Activated B cell treated with CpG ODN at 0.5 μM for 24 hours (primary cell): Measurements from ENCODE around the gene WDR7. TPM values are rescaled to one million over a fixed set of nuclear protein-coding genes. Genes with fewer than 3 reads are reported as not detected.

Experiments
- ATAC-seq: fragments of 200-7000 bp; cut with Tn5 transposase; one replicate; pipeline ENCODE4 v1.10.0; 2021; ENCODE audit warnings: low read depth, mild to moderate bottlenecking, moderate library complexity
- CTCF ChIA-PET: fragments of 350-600 bp; sonication (Branson Sonifier 250); formaldehyde crosslinking; loops from one replicate; lab custom pipeline; 2021; ENCODE audit warnings: antibody characterized with exemption; lab: Charles Lee
- POLR2A ChIA-PET: fragments of 350-600 bp; sonication (Branson Sonifier 250); formaldehyde crosslinking; loops from one replicate; lab custom pipeline; 2021; ENCODE audit warnings: antibody characterized with exemption; lab: Charles Lee
- DNase-seq: peaks from one replicate; pipeline ENCODE4 v3.0.0; 2022
- H3K27ac Mint-ChIP-seq: one replicate; pipeline ENCODE4 v1.8.0; 2020; ENCODE audit warnings: mixed read lengths
- H3K27me3 Mint-ChIP-seq: one replicate; pipeline ENCODE4 v1.8.0; 2021; ENCODE audit warnings: mixed read lengths
- H3K36me3 Mint-ChIP-seq: one replicate; pipeline ENCODE4 v1.8.0; 2021; ENCODE audit warnings: low read depth, mixed read lengths
- H3K4me1 Mint-ChIP-seq: one replicate; pipeline ENCODE4 v1.8.0; 2021; ENCODE audit warnings: mixed read lengths
- H3K4me3 Mint-ChIP-seq: one replicate; pipeline ENCODE4 v1.8.0; 2020; ENCODE audit warnings: mild to moderate bottlenecking, mixed read lengths
- H3K9me3 Mint-ChIP-seq: one replicate; pipeline ENCODE4 v1.8.0; 2020; ENCODE audit warnings: mixed read lengths
- intact Hi-C: fragments of 100-400 bp; cut with micrococcal nuclease; formaldehyde crosslinking; loops from one replicate; pipeline ENCODE4 v1.15.1; 2024
- total RNA-seq: library from RNA; stranded (reverse); gene quantifications from 2 replicates; pipeline ENCODE4 v1.2.3, GENCODE V29; 2022
- TF ChIP-seq, protein P1 (sequence below): fragments of 200-600 bp; IDR thresholded peaks from one replicate; pipeline ENCODE4 v1.8.0; 2022; ENCODE audit warnings: antibody characterized with exemption, mild to moderate bottlenecking

The WDR7 gene
- total RNA-seq, 1 donor from 2014 or later: 33.4 TPM

DNA sequence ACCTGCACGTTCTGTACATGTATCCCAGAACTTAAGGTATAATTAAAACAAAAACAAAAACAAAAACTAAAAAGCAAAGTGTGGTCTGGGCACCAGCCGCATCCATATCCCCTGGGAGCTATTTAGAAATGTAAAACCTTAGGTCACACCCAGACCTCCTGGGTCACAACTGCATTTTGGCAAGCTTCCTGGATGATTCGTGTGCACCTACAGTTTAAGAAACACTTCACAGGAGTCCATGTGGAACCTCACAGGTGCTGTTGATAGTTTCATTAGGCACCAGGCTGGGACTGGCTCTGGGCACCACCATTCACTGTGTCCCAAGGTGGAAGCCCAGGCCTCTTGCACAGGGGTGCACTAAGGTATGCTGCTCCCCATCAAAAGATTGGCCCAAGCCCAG is 392.1 kb downstream of the WDR7 start:
- TF ChIP-seq, protein P1, sequence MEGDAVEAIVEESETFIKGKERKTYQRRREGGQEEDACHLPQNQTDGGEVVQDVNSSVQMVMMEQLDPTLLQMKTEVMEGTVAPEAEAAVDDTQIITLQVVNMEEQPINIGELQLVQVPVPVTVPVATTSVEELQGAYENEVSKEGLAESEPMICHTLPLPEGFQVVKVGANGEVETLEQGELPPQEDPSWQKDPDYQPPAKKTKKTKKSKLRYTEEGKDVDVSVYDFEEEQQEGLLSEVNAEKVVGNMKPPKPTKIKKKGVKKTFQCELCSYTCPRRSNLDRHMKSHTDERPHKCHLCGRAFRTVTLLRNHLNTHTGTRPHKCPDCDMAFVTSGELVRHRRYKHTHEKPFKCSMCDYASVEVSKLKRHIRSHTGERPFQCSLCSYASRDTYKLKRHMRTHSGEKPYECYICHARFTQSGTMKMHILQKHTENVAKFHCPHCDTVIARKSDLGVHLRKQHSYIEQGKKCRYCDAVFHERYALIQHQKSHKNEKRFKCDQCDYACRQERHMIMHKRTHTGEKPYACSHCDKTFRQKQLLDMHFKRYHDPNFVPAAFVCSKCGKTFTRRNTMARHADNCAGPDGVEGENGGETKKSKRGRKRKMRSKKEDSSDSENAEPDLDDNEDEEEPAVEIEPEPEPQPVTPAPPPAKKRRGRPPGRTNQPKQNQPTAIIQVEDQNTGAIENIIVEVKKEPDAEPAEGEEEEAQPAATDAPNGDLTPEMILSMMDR: no peak

DNA sequence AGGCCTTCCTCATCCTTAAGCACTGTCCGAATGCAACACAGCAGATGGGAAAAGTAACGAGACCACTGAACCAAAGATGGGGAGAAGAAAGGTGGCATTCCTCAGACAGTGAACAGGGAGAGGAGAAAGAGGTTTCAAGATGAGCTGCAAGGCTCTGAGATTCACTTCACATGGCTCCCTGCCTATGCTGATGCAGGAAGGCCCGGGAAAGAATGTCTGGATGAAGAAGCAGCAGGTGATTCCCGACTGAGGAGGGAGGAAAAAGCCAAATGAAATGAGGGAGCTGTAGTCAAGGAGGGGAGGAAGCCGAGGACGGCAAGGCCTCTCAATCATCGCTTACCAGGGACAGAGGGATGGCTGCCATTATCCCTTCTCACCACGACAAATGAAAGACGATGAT is 397.2 kb downstream of the WDR7 start:
- ChIA-PET POLR2A (no interaction called here), CTCF (no interaction called here)
- intact Hi-C loops: no loop called here
- Mint-ChIP-seq H3K27me3 (peaks cover 31% of the 10 kb centered on the region), H3K4me3 (no peak overlapping the region), H3K27ac (no peak overlapping the region), H3K36me3 (no peaks in the 10 kb centered on the region), H3K4me1 (no peaks in the 10 kb centered on the region), H3K9me3 (no peaks in the 10 kb centered on the region)
- TF ChIP-seq, protein P1: no peak
- DNase-seq (no peak), ATAC-seq (no peak)

More for the DNA sequence above, 392.1 kb downstream of the WDR7 start:
- intact Hi-C loops: no loop called here
- no peak overlapping the region for H3K27ac Mint-ChIP-seq
- H3K4me3 Mint-ChIP-seq: no peak overlapping the region
- no peaks in the 10 kb centered on the region for H3K4me1 Mint-ChIP-seq
- DNase-seq (no peak), ATAC-seq (no peak)
- ChIA-PET POLR2A (no interaction called here), CTCF (no interaction called here)
- H3K27me3 Mint-ChIP-seq: peaks cover 45% of the 10 kb centered on the region
- no peaks in the 10 kb centered on the region for H3K36me3 Mint-ChIP-seq
- no peaks in the 10 kb centered on the region for H3K9me3 Mint-ChIP-seq

DNA sequence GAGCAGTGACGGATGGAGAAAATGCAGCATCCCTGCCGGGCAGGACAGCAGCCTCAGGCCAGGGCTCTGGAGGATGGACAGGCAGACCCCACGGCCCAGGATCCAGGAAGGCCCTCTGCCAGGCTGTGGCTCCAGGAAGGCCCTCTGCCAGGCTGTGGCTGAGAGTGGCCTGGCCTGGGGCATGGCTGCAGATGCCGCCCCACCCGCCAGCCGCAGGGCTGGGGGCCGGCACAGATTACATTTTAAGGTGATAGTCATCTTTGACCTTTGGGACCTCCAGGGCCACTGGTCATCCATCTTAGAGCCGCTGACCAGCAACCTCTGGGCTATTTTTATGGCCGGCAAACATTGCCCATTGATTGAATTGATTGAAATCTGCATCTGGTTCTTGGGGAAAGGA is 397.7 kb downstream of the WDR7 start:
- ChIA-PET POLR2A (no interaction called here), CTCF (no interaction called here)
- H3K27me3 Mint-ChIP-seq: peaks cover 31% of the 10 kb centered on the region

DNA sequence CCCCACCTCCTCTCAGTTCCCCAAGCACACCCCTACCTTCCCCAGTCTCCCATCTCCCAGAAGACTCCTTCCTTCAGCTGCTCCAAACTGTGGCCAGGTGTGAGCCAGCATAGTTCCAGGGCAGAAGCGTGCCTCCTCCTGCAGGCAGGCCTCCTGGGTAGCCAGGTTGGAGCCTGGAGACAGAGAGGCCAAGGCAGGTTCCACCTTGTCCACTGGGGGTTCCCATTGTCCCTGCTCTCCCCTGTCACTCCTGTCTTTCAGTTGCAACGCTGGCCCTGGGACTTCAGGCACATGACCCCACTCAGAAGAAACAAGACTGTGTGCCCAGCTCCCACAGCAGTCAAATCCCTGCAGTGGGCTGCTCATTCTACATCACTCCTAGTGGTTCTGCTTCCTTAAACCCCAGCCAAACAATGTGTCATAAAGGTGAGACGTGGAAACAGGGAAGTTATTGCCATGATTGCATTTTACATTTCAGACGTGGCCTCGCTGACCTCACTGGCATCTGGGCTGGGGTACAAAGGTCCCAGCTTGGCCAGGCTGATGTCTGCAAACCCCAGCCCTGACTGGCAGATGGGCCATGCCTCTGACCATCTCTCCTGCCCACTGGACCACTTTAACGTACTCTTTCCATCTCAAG is 399.3 kb downstream of the WDR7 start:
- TF ChIP-seq, protein P1: no peak
- Mint-ChIP-seq H3K36me3 (no peaks in the 10 kb centered on the region), H3K27ac (no peak overlapping the region), H3K9me3 (no peaks in the 10 kb centered on the region), H3K4me3 (no peak overlapping the region), H3K27me3 (peaks cover 39% of the 10 kb centered on the region), H3K4me1 (no peaks in the 10 kb centered on the region)
- DNase-seq (no peak), ATAC-seq (no peak)
- intact Hi-C loops: no loop called here
- ChIA-PET CTCF (no interaction called here), POLR2A (no interaction called here)

More for the DNA sequence above, 397.7 kb downstream of the WDR7 start:
- Mint-ChIP-seq H3K36me3 (no peaks in the 10 kb centered on the region), H3K9me3 (no peaks in the 10 kb centered on the region), H3K4me1 (no peaks in the 10 kb centered on the region), H3K27ac (no peak overlapping the region), H3K4me3 (no peak overlapping the region)
- TF ChIP-seq, protein P1: no peak
- intact Hi-C loops: no loop called here
- DNase-seq: no peak
- ATAC-seq: no peak

DNA sequence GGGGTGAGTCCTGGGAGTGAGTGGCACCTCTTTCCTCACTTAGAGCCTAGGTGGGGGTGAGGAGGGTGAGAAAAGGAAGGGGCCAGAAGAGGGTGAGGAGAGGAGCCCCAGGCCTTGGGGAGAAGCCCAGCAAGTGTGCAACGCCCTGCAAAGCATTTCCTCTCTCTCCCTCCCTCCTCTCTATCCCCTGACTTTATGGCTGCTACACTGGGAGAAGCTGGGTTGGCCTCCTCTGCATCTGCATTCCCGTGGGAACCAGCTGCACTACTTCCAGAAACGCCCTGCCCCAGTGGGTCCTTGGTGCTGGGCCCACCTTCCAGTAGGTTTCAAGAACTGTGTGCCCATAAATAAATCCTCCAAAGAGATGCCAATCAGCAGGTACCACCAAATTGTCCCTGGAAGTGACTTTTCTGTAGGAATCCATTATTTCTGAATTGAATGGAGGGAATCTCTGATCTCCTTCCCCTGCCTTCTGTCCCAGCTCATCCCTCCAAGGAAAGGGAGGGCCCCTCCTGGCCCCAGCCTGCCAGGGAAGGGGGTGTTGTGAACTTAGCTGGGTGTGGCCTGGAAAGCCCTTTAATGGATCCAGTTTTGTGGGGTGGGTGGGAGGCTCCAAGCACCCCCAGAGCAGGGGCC is 400.0 kb downstream of the WDR7 start:
- no peak for ATAC-seq
- Mint-ChIP-seq H3K4me3 (no peak overlapping the region), H3K27ac (no peak overlapping the region), H3K9me3 (no peaks in the 10 kb centered on the region), H3K4me1 (no peaks in the 10 kb centered on the region), H3K27me3 (peaks cover 46% of the 10 kb centered on the region), H3K36me3 (no peaks in the 10 kb centered on the region)
- TF ChIP-seq, protein P1: no peak
- intact Hi-C loops: no loop called here
- DNase-seq: no peak
- ChIA-PET CTCF (interaction anchor here (1.3 kb wide), 1 partner anchor 13 kb away, joined by 4 read pairs; no protein-coding TSS in a partner anchor), POLR2A (interaction anchor here (0.7 kb wide), 1 partner anchor 67 kb away, joined by 3 read pairs; no protein-coding TSS in a partner anchor)
